HL-60 (cell line): ENCODE results near the gene C6orf163.

Experiments
- DNase-seq, 2 experiments: peaks; one replicate each; pipeline ENCODE4 v3.0.0-alpha.2; 2010 to 2020; ENCODE audit warnings: low read depth in 1 of 2, low spot score in 1 of 2
- H3K27ac ChIP-seq: fragments of 250-450 bp; sonication (Bioruptor Pico); replicated peaks from 2 replicates; pipeline ENCODE4 v1.5.1; 2020; ENCODE audit warnings: mild to moderate bottlenecking, moderate library complexity
- H3K27me3 ChIP-seq: fragments of 250-450 bp; sonication (Bioruptor Pico); 2 replicates; pipeline ENCODE4 v1.5.1; 2021; ENCODE audit warnings: mild to moderate bottlenecking, moderate library complexity; ENCODE audit not compliant: insufficient read depth, poor library complexity, severe bottlenecking
- H3K4me3 ChIP-seq: replicated peaks from 2 replicates; pipeline ENCODE4 v1.5.1; 2011; ENCODE audit warnings: mild to moderate bottlenecking, control low read depth, low read length; ENCODE audit not compliant: insufficient read depth
- GABPA ChIP-seq: IDR thresholded peaks from 2 replicates; pipeline ENCODE4 v1.6.1; 2012; ENCODE audit warnings: low read depth
- POLR2AphosphoS5 ChIP-seq: IDR thresholded peaks from 2 replicates; pipeline ENCODE4 v1.6.1; 2012; ENCODE audit warnings: low read depth
- REST ChIP-seq: IDR thresholded peaks from 2 replicates; pipeline ENCODE4 v1.6.1; 2012; ENCODE audit warnings: low read depth; ENCODE audit not compliant: insufficient replicate concordance
- SPI1 ChIP-seq: IDR thresholded peaks from 2 replicates; pipeline ENCODE4 v1.6.1; 2012; ENCODE audit warnings: low read depth, mild to moderate bottlenecking, borderline replicate concordance
- TF ChIP-seq, protein P1 (sequence below): IDR thresholded peaks from one replicate; pipeline ENCODE4 v1.5.1; 2011; ENCODE audit warnings: low read length, control low read depth, inconsistent platforms; ENCODE audit not compliant: insufficient read depth

C6orf163 gene

GRCh38 chr6:87393026-87393622 is 48.5 kb downstream of the C6orf163 start:
- Histone ChIP-seq H3K4me3 (no peak overlapping the region), H3K27me3 (no peaks in the 10 kb centered on the region), H3K27ac (no peak overlapping the region)
- TF ChIP-seq SPI1 (no peak), POLR2AphosphoS5 (no peak), GABPA (no peak), REST (no peak)
- TF ChIP-seq, protein P1, sequence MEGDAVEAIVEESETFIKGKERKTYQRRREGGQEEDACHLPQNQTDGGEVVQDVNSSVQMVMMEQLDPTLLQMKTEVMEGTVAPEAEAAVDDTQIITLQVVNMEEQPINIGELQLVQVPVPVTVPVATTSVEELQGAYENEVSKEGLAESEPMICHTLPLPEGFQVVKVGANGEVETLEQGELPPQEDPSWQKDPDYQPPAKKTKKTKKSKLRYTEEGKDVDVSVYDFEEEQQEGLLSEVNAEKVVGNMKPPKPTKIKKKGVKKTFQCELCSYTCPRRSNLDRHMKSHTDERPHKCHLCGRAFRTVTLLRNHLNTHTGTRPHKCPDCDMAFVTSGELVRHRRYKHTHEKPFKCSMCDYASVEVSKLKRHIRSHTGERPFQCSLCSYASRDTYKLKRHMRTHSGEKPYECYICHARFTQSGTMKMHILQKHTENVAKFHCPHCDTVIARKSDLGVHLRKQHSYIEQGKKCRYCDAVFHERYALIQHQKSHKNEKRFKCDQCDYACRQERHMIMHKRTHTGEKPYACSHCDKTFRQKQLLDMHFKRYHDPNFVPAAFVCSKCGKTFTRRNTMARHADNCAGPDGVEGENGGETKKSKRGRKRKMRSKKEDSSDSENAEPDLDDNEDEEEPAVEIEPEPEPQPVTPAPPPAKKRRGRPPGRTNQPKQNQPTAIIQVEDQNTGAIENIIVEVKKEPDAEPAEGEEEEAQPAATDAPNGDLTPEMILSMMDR = peak; percentile 30
- peak; percentile 18 to 45 for DNase-seq

DNA sequence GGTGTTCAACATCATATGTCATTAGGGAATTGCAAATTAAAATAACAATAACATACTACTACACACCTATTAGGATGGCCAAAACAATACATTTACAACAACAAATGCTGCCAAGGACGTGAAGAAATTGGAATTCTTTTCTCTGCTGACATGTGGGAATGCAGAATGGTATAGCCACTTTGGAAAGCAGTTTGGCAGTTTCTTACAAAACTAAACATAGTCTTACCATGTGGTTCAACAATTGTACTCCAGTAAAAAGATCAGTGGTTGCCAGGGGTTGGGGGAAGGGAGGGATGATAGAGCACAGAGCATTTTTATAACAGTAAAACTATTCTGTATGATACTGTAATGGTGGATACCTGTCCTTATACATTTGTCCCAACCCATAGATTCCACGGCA is 50.8 kb downstream of the C6orf163 start:
- TF ChIP-seq REST (no peak), POLR2AphosphoS5 (no peak), GABPA (no peak), SPI1 (no peak)
- TF ChIP-seq, protein P1 = no peak
- Histone ChIP-seq H3K27ac (no peak overlapping the region), H3K27me3 (no peaks in the 10 kb centered on the region), H3K4me3 (no peak overlapping the region)
- no peak for DNase-seq

DNA sequence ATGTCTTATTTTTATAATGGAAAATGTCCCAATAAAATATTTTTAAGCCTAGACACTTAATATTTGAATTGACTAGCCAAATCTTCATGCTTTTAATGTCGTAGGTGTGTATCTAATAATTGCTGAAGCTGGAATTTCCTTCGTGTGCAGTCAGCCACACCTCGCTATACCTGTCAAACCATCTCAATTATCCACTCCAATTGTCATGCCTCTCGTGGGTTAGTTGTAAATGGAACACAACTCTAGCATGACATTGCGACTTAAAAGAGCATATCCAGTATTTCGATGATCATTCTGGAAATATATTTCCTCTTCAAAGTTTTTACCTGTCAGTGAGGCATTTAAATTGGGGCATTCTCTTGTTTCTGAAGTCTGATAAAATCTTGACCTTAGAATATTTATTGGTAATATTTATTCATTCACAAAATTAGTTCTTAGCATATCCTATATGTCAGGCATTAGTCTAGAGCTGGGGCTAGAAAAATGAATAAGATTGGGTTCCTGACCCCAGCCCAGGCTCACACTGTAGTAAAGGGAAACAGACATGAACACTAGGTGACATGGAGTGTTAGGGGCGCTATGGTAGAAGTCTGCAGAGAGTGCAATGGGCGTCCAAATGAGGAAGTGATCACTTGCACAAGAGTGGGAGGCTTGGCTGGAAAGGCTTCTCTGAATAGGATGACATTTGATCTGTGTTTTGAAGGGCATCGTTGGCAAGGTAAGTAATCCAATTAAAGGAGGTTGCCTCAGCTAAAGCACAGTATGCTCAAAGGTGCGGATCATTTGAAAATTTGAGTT is 52.2 kb downstream of the C6orf163 start:
- peak; percentile 17 to 86 for DNase-seq
- no peak overlapping the region for H3K4me3 ChIP-seq
- TF ChIP-seq SPI1 = peak; percentile 99
- no peak for TF ChIP-seq POLR2AphosphoS5
- no peak for TF ChIP-seq REST
- H3K27ac ChIP-seq = no peak overlapping the region
- H3K27me3 ChIP-seq = no peaks in the 10 kb centered on the region
